Measurements from ENCODE around the gene MGA.

The MGA gene

DNA sequence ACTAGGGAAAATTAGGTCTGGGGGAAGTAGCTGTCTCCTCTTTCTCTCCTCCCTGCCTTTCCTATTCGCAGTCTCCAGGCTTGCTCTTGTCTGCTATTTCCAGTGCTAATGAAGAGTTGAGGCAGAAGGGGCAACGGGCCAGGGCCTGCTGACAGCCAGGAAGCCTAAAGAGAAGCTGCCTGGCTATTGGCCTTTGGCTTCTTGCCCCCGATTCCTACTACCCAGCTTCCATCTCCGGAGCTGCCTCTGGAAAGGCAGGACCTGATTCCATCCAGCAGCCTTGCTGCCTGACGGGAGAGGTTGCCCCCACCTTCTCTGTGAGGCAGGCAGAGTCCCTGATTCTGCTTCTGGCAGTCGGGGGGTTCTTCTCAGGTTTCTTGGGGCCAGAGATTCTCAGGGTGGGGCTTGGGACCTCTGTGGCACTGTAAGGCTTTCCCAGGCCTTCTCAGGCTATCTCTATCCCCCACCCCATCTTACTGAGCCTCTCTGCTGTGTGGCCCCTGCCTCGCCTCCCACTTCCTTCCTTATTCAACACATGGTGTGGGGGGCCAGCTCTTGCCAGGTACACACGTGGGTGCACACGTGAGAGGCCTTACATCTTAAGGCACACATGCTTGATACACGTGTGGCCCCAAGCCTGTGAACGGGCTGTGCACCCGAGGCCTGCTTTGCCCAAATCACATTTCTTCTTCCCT lies 149.5 kb downstream of the MGA start:
- Histone ChIP-seq H3K4me1 (ENCODE audit: insufficient read depth, poor library complexity, severe bottlenecking) (peaks cover 27% of the 10 kb centered on the region), H3K27ac (ENCODE audit: poor library complexity, severe bottlenecking) (peak overlapping the region; percentile 23)

GRCh38 chr15:41810651-41811431 lies 150.6 kb downstream of the MGA start:
- no peak overlapping the region for H3K4me3 ChIP-seq (ENCODE audit: severe bottlenecking)
- H3K27me3 ChIP-seq (ENCODE audit: insufficient read depth, poor library complexity, severe bottlenecking): no peaks in the 10 kb centered on the region
- H3K27ac ChIP-seq (ENCODE audit: poor library complexity, severe bottlenecking): peak overlapping the region; percentile 23
- peaks cover 64% of the 10 kb centered on the region for H3K36me3 ChIP-seq (ENCODE audit: low read depth)
- ATAC-seq (ENCODE audit: low read depth) (no peak), DNase-seq (ENCODE audit: low spot score) (no peak)
- TF ChIP-seq, protein P1, sequence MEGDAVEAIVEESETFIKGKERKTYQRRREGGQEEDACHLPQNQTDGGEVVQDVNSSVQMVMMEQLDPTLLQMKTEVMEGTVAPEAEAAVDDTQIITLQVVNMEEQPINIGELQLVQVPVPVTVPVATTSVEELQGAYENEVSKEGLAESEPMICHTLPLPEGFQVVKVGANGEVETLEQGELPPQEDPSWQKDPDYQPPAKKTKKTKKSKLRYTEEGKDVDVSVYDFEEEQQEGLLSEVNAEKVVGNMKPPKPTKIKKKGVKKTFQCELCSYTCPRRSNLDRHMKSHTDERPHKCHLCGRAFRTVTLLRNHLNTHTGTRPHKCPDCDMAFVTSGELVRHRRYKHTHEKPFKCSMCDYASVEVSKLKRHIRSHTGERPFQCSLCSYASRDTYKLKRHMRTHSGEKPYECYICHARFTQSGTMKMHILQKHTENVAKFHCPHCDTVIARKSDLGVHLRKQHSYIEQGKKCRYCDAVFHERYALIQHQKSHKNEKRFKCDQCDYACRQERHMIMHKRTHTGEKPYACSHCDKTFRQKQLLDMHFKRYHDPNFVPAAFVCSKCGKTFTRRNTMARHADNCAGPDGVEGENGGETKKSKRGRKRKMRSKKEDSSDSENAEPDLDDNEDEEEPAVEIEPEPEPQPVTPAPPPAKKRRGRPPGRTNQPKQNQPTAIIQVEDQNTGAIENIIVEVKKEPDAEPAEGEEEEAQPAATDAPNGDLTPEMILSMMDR (IDR thresholded peaks at IDR 0.05; ENCODE audit: poor library complexity, severe bottlenecking): no peak
- H3K9me3 ChIP-seq (ENCODE audit: severe bottlenecking): no peaks in the 10 kb centered on the region
- H3K4me1 ChIP-seq (ENCODE audit: insufficient read depth, poor library complexity, severe bottlenecking): peaks cover 16% of the 10 kb centered on the region

More for the DNA sequence above, 149.5 kb downstream of the MGA start:
- DNase-seq (ENCODE audit: low spot score) (no peak), ATAC-seq (ENCODE audit: low read depth) (no peak)
- TF ChIP-seq, protein P1 (IDR thresholded peaks at IDR 0.05; ENCODE audit: poor library complexity, severe bottlenecking): no peak
- Histone ChIP-seq H3K36me3 (ENCODE audit: low read depth) (peaks cover 62% of the 10 kb centered on the region), H3K4me3 (ENCODE audit: severe bottlenecking) (no peak overlapping the region), H3K27me3 (ENCODE audit: insufficient read depth, poor library complexity, severe bottlenecking) (no peaks in the 10 kb centered on the region), H3K9me3 (ENCODE audit: severe bottlenecking) (no peaks in the 10 kb centered on the region)

GRCh38 chr15:41811432-41812195 lies 151.4 kb downstream of the MGA start:
- TF ChIP-seq, protein P1 (IDR thresholded peaks at IDR 0.05; ENCODE audit: poor library complexity, severe bottlenecking): peak; percentile 98
- peaks cover 69% of the 10 kb centered on the region for H3K36me3 ChIP-seq (ENCODE audit: low read depth)
- no peaks in the 10 kb centered on the region for H3K27me3 ChIP-seq (ENCODE audit: insufficient read depth, poor library complexity, severe bottlenecking)

DNA sequence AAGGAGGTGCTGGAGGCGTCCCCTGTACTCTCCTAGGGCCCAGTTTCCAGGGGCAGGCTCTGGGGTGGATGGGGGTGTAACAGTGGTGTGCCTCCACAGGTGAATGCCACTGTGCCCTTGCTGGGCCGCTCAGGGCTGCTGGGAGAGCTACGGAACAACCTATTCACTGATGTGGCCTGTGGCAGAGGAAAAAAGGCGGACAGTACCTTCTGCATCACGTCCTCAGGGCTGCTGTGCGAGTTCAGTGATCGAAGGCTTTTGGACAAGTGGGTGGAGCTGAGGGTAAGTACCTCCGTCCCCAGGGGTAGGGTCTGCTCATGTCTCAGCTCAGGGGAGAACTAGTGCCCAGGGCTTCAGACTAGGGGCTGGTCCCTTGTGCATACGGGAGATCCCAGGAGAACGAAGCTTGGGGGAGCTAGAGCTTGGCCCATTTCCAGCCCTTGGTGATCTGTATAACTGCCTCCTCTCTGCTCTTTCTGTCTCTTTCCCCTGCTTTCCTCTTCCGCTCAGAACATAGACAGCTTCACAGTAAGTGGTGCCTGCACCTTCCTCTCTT lies 152.7 kb downstream of the MGA start:
- no peak for ATAC-seq (ENCODE audit: low read depth)
- Histone ChIP-seq H3K27ac (ENCODE audit: poor library complexity, severe bottlenecking) (no peak overlapping the region), H3K4me3 (ENCODE audit: severe bottlenecking) (no peak overlapping the region), H3K9me3 (ENCODE audit: severe bottlenecking) (no peaks in the 10 kb centered on the region), H3K27me3 (ENCODE audit: insufficient read depth, poor library complexity, severe bottlenecking) (no peaks in the 10 kb centered on the region), H3K4me1 (ENCODE audit: insufficient read depth, poor library complexity, severe bottlenecking) (no peaks in the 10 kb centered on the region), H3K36me3 (ENCODE audit: low read depth) (peaks cover 75% of the 10 kb centered on the region)
- TF ChIP-seq, protein P1 (IDR thresholded peaks at IDR 0.05; ENCODE audit: poor library complexity, severe bottlenecking): no peak
- no peak for DNase-seq (ENCODE audit: low spot score)

More at GRCh38 chr15:41811432-41812195, 151.4 kb downstream of the MGA start:
- no peak overlapping the region for H3K27ac ChIP-seq (ENCODE audit: poor library complexity, severe bottlenecking)
- DNase-seq (ENCODE audit: low spot score) (no peak), ATAC-seq (ENCODE audit: low read depth) (peak; percentile 72)
- no peak overlapping the region for H3K4me3 ChIP-seq (ENCODE audit: severe bottlenecking)
- no peaks in the 10 kb centered on the region for H3K9me3 ChIP-seq (ENCODE audit: severe bottlenecking)
- H3K4me1 ChIP-seq (ENCODE audit: insufficient read depth, poor library complexity, severe bottlenecking): peaks cover 9% of the 10 kb centered on the region

Measured in RWPE2 (cell line).